ENCODE measurements around the gene CHADL.

GRCh38 chr22:41274856-41275255, 34.1 kb upstream of the CHADL start:
- TF ChIP-seq CTCF (IDR thresholded peaks at IDR 0.05) (no peak), POLR2AphosphoS5 (IDR thresholded peaks at IDR 0.05) (no peak), POLR2A (IDR thresholded peaks at IDR 0.05; ENCODE audit: low read depth) (no peak)

All from esophagus muscularis mucosa (tissue), 3 donors.